DOHH2 (cell line): ENCODE measurements around the gene ADAMTS7.
"Not testable (repeated sequence)": the region's sequence is repeated elsewhere in the genome, so short reads cannot be mapped to it uniquely, and the experiment has no call there.

Experiments used
- EZH2phosphoT487 ChIP-seq: fragments of 200-600 bp; sonication (generic); IDR thresholded peaks from 2 replicates; pipeline ENCODE4 v1.6.1; 2017; ENCODE audit warnings: borderline replicate concordance, mild to moderate bottlenecking, antibody characterized with exemption, low read length, moderate library complexity, mixed read lengths
- TF ChIP-seq, protein P1 (sequence below): fragments of 200-600 bp; sonication (generic); IDR thresholded peaks from one replicate; pipeline ENCODE4 v1.5.1; 2014; ENCODE audit warnings: antibody characterized with exemption, mild to moderate bottlenecking, low read depth, low read length; ENCODE audit not compliant: poor library complexity, severe bottlenecking

DNA sequence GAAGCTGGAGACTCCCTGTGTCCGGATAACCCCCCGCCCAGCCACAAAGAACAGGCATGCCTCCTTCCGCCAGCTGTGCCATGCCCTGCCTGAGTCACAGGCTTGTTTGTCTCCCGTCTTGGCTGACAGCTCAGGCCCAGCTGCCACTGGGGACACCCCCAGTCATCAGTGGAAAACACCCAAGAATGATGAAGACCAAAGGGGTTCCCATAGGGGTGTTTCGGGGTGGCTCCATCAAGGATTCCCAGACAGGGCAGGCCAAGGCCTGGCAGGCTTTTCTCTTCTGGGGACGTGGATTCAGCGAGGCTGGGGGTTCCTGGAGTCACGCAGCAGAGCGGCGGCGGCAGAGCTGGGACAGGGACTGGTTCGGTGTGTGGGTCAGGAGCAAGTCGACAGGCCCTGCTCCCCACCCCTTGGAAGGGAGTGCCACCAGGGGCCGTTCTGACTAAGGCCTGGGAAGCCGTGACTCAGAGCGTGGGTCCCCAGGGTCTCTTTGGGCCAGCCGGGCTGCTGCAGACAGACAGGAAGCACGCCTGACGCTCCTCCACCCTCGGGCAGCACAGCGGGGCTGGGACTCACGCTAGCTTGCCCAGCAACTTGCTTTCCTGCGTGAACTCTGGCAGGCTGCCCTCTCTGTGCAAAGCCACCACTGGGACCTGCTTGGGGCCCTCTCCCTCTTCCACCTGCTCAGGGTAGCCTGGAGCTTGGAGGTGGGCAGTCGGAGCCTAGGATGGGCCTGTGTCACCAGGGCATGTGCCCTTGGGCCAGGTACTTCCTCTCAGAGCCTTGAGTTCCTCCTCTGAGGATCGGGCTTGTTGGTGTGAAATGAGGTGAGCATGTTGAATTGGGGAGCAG lies 54.3 kb downstream of the ADAMTS7 start:
- TF ChIP-seq, protein P1, sequence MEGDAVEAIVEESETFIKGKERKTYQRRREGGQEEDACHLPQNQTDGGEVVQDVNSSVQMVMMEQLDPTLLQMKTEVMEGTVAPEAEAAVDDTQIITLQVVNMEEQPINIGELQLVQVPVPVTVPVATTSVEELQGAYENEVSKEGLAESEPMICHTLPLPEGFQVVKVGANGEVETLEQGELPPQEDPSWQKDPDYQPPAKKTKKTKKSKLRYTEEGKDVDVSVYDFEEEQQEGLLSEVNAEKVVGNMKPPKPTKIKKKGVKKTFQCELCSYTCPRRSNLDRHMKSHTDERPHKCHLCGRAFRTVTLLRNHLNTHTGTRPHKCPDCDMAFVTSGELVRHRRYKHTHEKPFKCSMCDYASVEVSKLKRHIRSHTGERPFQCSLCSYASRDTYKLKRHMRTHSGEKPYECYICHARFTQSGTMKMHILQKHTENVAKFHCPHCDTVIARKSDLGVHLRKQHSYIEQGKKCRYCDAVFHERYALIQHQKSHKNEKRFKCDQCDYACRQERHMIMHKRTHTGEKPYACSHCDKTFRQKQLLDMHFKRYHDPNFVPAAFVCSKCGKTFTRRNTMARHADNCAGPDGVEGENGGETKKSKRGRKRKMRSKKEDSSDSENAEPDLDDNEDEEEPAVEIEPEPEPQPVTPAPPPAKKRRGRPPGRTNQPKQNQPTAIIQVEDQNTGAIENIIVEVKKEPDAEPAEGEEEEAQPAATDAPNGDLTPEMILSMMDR: not testable (repeated sequence)
- TF ChIP-seq EZH2phosphoT487: not testable (repeated sequence)
